Measurements from ENCODE around the gene AKR1B15.
"Not testable (repeated sequence)": the region's sequence is repeated elsewhere in the genome, so short reads cannot be mapped to it uniquely, and the experiment has no call there.

AKR1B15 gene

DNA sequence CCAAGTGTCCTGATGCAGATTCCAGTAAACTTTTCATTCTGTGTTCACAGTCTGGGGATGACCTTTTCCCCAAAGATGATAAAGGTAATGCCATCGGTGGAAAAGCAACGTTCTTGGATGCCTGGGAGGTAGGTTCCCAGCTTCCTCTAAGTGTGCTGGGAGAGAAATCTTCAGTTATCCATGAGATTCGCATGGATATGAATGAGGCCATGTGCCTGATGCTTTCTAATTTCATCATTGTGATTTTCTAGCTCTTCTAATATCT is 16.0 kb upstream of the AKR1B15 start:
- no peak for DNase-seq (ENCODE audit: low spot score)

DNA sequence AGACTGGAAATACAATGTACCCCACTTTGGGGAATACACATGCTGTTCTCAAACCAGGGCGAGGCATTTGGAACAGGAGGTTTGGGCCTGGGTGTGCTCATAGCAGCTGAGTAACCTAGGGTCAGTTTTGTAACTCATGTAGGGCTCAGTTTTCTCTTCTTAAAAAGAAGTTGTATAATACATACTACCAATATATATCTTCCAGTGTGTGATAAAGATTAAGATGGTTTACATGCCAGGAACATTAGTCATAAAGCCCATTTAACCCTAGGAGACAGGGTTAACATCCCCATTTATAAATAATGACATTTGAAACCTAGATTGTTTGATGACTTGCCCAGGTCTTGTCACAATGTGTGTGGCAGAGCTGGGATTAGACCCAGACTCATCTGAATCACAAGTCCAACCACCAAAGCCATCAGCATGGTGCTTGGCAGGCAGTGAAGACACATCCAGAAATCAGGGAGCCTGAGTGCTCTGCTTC is 15.6 kb upstream of the AKR1B15 start:
- DNase-seq (ENCODE audit: low spot score): no peak

DNA sequence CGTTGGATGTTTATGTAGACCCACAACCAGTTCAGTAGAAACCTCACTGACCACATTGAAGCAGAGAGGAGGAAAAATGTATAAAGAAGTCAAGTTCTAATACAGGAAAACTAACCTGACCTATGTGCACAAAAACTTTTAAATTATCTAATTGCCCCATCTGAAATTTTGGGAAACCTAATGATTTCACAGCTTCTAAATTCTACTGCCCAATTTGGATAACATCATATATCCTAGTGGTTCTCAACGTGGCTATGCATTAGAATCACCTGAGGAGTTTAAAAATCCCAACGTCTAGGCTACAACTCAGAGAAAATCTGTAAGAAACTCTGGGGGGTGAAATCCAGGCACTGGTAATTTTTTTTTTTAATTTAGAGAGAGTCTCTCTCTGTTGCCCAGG is 14.3 kb upstream of the AKR1B15 start:
- DNase-seq (ENCODE audit: low spot score): no peak

DNA sequence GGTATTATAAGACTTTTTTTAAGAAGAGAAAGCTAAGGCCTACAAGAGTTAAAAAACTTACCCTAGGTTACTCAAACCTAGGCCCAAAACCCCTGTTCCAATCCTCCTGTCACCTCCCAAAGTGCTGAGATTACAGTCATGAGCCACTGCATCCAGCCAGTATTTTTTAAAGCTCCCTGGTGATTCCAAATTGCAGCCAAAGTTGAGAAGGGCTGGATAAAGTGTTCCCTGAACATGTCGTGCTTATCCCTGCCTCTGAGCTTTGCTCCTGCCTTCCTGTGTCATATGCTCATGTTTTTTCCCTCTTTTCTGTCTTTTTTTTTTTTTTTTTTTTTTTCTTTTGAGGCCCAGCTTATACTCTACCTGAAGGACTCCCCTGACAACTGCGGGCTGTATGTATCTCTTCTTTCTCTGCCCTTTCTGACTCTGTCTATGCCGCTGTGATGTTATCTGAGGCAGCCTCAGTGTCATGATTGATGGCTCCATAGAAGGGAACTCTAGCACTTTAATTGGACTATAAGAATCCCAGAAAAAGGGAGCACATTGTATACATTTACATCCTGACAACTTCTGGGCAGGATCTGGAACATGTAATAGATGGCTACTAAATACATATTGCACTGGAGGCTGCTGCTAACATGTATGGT is 13.5 kb upstream of the AKR1B15 start:
- no peak for DNase-seq (ENCODE audit: low spot score)

DNA sequence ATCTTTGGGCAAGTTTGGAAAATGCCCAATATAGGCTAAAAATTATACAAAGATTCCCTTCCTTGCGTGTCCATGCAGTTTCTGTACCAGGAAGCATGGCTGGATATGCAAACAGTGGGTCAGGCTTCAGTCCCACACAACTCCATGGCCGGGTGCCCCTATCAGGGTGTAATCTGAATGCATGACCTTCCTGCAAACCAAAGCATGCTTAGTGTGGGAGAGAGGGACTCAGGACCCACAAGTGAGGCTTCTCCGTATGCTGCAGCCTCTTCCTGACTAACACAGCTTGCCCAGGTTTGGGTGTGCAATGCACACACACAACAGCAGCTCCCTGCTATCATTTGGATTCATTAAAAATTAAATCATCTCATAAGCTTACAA is 13.0 kb upstream of the AKR1B15 start:
- no peak for DNase-seq (ENCODE audit: low spot score)

DNA sequence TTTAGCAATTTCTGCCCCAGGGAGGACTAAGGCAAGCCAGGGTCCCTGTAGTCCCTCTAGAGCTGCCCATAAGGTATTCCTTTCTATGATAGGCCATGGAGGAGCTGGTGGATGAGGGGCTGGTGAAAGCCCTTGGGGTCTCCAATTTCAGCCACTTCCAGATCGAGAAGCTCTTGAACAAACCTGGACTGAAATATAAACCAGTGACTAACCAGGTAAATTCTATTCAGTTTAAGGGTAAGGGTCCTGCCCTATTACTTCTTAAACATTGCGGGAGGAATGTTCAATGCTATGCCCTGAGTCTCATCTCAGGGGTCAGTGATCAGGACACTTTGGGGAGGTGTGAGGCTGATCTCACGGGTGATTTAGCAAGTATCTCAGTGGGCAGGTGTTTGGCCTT is 12.4 kb upstream of the AKR1B15 start:
- DNase-seq (ENCODE audit: low spot score): not testable (repeated sequence)

DNA sequence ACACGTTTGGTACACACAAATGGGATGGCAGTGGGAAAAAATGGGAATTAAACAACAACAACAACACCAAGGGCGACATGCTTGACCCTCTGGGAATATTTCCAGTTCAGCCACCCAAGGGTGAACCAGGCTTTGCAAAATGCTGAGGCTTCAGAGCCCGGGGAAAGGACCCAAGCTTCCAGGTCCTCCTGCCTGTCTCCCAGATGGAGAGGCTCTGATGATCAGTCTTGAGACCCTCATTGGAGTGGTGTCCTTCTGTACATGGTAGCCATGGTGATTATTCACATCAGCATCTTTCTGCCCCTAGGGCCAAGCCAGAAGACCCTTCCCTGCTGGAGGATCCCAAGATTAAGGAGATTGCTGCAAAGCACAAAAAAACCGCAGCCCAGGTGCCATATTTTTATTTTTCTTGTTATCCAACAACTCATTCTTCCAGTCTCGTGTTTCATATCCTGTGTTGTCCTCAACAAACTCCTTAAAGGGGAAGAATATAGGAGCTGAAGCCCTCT is 11.6 kb upstream of the AKR1B15 start:
- not testable (repeated sequence) for DNase-seq (ENCODE audit: low spot score)

DNA sequence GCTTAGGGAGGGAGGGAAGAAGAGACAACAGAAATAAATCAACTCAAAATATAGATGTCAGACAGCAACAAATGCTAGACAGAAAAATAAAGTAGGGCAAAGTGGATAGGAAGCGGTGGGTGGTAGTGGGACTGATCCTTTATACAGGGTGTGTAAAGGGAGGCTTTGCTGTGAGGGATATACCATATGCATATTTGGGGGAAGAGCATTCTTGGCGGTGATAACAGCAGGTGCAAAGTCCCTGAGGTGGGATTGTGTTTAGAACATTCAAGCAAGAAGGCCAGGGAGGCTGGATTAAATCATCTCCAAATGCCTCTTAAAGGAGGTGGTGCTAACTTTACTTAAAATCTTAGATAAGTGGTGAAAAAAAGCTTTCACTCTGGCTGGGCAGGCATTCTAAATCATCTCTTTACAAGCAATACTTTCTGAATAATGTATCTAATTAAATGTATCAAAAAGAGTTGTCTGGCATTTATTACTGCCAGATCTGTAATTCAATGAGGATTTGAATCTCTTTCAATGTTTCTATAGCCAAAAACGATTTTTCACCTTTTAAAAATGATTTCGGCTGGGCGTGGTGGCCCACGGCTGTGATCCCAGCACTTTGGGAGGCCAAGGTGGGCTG is 9.4 kb upstream of the AKR1B15 start:
- no peak for DNase-seq (ENCODE audit: low spot score)

DNA sequence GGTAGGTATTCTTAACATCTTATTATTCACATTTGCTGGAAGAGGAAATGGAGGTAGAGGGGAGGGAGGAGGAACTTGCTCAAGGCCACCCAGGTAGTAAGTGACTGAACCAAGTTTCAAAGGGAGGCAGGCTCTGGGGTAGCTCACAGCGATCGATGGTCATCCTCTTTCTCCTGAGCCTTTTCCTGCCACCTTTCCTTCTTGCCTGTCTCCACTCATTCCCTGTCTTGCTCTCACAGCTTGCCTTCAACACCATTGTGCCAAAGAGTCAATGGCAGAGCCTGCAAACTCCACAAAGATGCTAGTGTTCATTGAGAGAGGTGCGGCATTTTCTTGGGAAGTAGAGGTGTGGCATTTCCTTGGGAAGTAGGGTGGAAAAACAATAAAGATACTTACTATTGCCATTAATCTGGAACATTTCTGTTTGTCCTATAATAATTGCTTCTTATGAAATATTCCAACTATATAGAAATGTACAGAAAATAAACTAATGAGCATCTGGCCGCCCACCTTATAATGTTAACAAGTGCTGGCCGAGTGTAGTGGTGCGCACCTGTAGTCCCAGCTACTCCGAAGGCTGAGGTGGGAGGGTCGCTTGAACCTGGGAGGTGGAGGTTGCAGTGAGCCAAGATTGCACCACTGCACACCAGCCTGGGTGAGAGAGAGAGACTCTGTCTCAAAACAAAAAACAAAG is 7.3 kb upstream of the AKR1B15 start:
- not testable (repeated sequence) for DNase-seq (ENCODE audit: low spot score)

DNA sequence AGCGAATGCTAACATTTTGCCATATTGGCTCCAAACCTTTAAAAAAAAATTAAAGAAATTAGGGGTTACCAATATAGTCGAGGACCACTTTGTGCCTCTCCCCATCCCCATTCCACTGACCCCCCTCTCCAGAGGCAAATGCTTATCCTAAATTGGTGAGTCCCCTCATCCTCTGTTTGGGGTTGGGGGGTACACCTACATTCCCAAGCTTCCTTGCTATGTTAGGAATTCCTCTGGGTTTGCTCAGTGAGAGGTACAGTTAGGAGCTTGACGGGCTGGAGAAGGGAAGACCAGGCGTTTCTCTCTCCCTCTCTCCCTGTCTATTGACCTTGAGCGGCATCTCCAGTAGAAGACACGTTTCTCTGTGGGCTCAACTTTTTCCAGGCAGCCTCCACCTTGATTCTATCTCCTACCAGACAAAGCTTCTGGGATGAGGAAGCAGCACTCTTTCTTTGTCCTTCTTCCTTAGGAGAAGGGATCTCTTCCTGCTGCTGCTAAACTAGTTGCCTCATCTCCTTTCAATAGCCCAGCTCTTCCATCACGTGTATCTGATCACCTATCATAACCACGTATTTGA is 6.6 kb upstream of the AKR1B15 start:
- no peak for DNase-seq (ENCODE audit: low spot score)

DNA sequence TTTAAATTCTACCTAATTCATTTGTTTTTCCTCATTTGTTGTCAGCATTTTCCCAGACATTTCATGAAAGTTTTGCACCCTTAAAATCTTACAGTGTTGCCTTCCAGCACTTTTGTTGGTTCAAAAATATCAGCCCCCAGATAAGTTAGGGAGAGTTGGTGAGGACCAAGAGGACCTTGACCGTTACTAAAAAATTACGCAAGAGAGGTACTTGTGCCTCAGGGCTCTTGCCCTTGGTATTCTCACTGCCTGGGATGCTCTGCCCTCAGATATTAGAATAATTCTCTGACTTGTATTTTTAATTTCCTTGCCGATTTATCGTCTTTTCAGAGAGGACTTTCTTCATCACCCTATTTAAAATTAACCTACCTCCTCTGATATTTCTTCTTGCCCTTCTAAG is 3.5 kb upstream of the AKR1B15 start:
- no peak for DNase-seq (ENCODE audit: low spot score)

DNA sequence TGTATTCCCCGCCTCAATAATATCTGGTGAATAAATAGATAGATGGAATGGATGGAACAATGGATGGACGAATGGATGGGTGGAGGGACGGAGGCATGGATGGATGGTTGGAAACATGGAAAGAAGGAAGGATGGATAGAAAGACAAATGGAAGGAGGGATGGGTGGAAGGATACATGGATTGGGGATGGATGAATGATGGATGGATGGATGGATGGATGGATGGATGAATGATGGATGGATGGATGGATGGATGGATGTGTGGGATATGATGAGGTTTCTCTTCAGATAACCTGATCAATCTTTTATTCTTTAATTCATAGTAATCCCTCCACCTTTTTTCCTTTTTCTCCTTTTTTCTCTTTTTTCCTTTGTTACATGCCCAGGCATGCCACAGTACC is 3.0 kb upstream of the AKR1B15 start:
- DNase-seq (ENCODE audit: low spot score): no peak

DNA sequence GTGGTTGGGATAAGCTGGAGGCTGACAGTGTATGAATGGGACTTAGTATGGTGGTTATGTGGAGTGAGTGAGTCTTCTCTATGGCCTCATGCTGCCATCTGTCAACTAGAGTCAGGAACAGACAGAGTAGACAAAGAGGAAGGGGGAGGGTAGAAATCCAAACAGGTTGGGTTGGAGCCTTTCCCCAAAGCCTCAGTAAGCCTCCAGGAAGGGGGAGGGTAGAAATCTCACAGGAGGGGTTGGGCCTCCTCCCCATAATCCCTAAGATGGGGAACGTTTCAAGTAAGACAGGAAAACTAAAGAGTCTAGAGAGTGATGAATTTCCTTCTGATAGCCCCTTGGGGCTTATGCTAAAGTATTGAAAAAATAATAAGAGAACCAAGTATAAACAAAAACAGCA is 2.0 kb upstream of the AKR1B15 start:
- no peak for DNase-seq (ENCODE audit: low spot score)

DNA sequence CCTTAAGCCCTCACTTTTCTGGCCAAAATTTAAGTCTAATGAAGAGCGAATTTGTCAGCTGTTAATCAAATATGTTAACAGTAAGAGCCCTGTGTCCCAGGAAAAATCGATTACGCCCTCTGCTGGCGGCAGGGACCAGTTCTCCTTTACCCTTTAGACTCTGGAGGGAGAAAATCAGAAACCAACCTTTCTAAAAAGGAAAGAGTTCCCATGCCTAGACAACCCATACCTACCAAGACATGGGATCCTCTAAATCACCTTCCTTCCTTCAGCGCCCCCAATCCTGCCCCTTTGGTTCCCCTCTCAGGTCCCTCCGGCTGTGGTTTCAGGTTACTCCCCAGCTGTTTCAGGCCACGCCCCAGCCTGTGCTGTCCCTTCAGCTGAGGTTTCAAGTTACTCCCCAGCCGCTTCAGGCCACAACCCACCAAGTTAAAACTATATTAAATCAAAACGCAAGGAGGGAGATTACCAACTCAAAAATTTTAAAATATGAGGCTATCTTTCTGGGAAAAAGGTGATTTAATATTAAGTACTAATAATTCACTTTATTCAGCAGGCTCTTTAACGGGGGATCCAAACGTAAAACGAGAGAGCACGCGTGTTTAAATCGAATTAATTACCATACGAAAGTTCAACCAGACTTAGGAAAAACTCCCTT is 1.4 kb upstream of the AKR1B15 start:
- peak; percentile 58 for DNase-seq (ENCODE audit: low spot score)

DNA sequence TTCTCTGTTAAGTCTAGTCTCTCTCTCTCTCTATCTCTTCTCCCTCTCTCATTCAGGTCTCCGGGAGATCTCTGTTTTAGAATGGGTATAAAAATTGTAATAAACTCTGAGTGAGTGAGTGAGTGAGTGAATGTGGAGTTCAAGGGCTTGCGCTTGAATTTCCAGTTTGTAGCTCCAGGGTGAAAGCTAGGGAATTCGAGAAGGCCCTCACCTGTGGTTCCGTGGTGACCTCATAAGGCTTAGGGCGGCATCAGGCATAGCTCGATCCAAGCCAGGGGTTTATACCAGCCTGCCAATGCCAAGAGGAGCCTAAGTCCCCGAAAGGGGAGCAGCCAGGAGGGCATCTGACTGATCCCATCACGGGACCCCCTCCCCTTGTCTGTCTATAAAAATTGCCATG is 456 bp downstream of the AKR1B15 start:
- DNase-seq (ENCODE audit: low spot score): no peak

DNA sequence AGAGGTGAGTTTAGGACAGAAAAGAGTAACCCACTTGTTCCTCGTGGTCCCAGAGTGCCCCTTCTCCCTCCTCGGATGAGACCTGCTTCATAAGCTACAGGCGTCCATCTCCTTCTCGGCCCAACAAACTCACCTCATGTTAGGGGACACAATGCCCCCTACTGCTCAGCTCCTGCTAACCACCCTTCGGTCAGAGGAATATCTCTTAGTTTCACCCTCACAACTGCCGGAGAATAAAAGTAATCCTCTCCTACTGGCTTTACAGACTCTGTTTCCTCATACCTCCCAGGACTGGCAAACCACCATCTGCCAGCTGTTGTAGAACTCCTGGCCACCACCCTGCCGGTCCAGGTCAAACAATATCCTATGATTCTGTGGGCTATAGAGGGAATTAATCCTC is 3.2 kb downstream of the AKR1B15 start:
- DNase-seq (ENCODE audit: low spot score): no peak

DNA sequence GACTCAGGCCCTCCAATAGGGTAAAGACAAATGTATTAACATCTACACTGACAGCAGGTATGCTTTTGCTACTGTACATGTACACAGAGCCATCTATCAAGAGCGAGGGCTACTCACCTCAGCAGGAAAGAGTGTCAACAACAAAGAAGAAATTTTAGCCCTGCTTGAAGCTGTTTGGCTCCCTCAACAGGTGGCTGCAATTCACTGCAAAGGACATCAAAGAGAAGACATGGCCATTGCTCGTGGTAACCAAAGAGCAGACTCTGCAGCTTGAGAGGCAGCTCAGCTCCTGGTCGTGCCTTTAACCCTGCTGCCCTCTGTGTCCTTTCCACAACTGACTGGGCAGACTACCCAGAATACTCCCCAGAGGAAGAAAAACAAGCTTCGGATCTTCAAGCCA is 5.1 kb downstream of the AKR1B15 start:
- DNase-seq (ENCODE audit: low spot score): no peak

DNA sequence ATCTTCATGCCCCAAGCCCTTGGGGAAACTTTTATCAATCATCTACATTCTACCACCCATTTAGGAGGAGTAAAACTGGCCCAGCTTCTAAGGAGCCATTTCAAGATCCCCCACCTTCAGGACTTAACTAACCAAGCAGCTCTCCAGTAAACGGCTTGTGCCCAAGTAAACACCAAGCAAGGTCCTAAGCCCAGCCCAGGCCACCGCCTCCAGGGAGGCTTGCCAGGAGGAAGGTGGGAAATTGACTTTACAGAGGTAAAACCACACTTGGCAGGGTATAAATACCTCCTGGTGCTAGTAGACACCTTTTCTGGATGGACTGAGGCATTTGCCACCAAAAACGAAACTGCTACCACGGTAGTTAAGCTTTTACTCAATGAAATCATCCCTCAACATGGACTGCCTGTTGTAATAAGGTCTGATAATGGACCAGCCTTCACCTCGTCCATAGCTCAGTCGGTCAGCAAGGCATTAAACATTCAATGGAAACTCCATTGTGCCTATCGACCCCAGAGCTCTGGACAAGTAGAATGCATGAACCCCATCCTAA is 5.6 kb downstream of the AKR1B15 start:
- DNase-seq (ENCODE audit: low spot score): no peak

DNA sequence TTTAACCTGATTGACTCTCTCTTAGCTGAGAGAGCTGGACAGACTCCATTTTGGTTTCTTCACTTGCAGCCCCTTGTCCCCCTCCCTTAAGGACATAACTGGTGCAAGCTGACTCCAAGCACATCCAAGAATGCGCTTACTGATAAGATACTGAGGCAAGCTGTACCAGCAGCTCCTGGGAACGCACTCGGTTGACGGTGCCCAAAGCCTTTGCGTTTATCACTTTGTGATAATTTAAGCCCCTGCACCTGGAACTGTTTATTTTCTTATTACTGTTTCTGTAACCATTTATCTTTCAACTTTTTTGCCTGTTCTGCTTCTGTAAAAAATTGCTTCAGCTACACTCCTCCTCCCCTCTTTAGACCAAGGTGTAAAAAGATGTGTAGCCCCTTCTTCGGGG is 8.5 kb downstream of the AKR1B15 start:
- no peak for DNase-seq (ENCODE audit: low spot score)

DNA sequence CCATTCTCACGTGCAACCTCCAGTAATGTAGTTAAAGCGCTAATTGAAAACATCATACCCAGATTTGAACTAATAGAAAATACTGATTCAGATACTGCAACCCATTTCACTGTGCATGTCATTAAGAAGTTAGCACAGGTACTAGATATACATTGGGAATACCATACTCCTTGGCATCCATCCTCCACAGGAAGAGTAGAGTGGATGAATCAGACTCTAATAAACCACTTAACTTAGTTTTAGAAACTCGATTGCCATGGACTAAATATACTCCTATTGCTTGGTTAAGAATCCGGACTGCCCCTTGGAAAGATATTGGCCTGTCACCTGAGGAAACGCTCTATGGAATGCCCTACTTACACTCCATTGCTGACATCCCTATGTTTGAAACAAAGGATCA is 9.5 kb downstream of the AKR1B15 start:
- DNase-seq (ENCODE audit: low spot score): no peak

DNA sequence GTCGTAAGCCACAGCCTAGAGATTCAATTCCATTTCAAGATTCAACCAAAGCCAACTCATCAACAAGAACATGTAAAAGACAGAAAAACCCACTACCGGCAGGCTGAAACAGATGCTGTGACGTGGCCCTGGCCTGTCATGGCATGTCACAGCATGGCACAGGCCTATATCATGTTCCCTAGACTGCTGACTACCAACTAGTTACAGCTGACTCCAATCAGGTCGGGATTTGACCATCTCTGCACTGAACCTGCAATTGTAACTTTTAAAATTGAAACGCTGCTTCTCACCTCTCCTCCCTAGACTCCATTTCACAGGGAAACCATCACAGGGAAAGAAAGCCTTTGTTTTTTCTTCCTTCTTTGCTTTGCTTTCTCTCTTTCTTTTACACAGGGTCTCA is 12.7 kb downstream of the AKR1B15 start:
- DNase-seq (ENCODE audit: low spot score): not testable (repeated sequence)

DNA sequence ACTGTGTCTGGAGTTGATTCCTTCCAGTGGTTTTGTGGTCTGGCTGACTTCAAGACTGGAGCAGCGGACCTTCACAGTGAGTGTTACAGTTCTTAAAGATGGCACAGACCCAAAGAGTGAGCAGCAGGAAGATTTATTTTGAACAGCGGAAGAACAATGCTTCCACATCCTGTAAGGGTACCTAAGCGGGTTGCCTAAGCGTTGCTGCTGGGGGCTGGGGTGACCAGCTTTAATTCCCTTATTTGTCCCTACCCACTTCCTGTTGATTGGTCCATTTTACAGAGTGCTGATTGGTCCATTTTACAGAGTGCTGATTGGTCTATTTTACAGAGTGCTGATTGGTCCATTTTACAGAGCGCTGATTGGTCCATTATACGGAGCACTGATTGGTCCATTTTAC is 13.2 kb downstream of the AKR1B15 start:
- no peak for DNase-seq (ENCODE audit: low spot score)
